UCSD-AML1 (cell line): ENCODE data around the gene SIL1.

Experiments
- DNase-seq: peaks from one replicate; lab custom pipeline; 2025; ENCODE audit not compliant: unreplicated experiment; lab: John Stamatoyannopoulos, UW

The SIL1 gene

DNA sequence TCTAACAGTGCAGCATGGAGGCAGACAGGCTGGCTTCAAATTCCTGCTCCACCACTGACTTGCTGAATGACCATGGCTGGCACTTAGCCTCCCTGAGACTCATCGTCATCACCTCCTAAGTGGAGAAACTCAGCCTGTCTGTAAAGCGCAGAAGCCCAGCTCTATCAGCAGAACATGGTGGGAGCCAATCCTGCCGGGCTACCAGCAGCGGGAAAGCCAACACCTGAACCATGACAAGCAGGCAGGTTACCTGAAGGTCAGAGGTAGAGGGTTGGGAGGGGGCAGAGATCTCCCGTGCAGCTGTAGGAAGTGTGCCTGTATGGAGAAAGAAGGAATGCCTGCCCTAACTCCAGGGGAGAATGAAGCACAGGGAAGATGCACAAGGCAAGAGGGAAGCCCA is 250.4 kb downstream of the SIL1 start:
- no peak for DNase-seq

DNA sequence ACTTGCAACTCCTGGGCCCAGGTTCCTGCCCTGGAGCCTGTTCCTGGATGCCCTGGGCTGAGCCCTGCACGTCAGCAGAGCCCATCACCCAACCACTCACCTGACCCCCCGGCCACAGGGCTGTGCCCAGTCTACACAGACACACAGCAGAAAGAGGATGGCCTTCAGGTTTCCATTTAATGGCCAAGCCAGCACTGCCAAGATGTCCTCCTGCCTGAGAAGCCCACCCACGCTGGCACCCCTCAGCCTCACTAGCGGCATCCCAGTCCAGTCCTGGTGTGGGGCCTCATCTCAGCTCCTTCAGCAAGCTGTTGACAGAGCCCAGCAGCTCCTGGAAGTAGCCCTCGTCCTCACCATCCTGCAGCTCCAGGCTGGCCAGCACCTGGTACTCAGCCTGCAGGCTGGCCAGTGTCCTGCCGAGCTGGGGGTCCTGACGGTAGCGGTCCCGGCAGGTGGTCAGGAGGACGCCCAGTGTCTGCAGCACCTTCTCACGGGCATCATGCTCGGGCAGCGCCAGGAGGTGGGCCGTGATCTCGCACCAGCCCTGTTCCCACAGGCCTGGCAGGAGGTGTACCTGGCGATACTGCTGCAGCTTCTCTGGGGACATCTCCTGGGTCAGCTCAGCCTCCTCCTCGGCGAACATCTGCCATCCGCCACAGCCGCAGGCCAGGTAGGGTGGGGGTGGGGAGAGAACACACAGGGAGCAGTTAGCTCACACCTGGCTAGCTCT is 251.2 kb downstream of the SIL1 start:
- no peak for DNase-seq

DNA sequence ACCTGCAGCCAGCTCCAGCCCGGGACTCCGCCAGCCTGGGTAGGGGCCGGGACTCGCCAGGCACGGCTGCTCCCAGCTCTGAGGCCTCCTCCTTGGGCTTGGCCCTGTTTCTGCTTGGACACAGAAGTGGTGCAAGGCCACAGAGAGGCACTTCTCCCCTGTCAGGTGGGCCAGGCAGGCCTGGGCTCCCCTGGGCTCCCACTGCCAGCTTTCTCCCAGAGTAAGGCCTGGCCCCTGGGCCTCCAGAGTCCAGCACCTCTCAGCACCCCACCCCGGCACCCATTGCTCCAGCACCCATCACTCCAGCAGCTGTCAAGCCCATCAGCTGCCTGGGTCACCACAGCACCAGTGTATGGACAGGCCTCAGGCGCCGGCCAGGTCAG is 251.9 kb downstream of the SIL1 start:
- no peak for DNase-seq

DNA sequence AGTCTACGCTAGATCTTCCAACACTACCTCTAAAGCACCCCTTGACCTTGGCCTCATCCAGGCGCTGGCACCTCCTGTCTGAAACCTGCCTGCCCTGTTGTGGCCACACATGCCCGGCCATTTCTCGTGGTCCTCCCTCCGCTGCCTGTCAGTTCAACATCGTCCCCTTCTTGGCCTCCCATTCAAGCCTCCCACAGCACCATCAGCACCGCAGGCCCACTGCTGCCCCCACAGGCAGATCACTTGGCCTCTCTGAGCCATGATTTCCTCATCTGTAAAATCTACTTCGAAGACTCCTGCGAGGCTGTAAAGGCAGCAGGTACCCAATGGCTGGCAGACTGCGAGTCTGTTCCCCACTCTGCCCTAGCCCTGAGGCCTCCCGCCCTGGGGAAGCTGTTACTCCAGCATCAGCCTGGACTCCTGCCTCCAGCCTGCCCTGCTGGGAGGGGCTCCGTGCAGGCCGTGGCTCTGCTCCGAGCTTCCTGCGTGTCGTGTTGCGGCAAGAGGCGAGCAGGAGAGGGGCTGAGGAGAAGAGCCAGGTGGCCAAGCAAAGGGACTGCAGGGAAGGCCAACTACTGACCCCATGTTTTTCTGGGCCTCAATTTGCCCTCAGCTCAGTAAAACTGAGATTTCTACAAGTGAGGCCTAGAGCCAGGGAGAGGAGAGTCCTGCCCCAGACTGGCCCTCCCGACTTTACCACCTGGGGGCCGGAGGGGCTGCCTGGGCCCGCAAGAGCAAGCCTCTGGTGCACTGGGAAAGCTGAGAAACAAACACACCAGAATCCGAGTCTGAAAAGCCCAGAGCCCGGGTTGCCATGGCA is 252.5 kb downstream of the SIL1 start:
- DNase-seq: no peak

DNA sequence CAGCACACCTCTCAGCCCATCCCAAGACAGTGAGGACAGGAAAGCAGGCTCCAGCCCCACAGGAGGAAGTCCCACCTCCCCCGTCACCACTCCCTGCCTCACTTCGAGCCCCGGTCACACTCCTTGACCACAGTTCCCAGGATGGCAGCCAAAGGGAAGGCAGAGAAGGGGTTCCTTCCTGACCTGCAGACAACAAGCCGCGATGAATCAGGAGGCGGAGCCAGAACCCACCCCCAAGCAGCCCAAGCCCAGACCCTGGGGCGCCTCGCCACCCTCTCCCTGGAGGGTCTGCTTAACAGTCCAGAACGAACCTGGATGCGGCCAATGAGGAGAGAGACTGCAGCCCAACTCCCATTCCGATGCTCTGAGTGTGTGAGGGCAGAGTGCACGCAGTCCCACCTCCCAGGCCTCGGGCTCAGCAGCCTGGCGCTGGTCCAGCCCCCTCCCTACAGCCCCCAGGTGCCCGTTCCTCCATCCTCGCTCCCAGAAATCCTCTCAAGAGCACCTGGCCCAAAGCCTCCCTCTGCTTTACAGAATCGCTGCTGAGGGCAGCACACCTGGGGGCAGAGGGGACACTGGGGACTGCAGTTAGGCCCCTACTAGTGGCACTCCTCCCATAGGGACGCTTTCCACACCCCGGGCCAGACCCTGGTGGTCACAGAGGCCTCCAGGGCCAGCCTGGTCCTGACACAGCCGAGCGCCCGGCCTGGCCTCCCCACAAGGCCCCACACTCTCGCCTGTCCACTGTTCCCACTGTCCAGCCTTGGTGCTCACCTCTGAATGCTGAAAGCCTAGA is 253.4 kb downstream of the SIL1 start:
- no peak for DNase-seq

DNA sequence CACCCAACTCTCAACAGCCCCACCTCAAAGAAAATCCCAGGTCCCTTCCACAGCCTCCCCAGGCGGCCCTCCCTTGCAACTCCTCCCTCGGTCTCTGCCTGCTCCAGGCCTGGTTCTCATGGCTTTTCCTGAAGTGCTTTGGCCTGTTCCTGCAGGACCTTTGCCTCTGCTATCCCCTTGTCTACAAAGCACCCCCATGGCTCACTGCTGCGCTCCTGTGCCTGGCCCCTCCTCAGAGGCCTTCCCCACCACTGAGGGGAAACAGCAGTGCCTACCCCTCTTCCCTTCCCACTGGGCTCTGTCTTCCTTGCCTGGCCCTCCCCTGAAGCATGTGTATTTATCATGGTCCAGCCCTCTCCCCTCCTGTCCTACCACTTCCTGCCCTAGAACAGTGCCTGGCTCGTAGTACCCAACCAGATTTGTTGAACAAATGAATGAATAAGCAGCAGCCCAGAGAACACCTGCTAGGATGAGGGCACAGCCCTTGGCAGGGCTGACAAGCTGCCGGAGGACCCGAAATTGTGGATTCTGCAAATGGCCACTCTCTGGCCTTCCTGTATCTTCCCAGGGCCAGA is 254.5 kb downstream of the SIL1 start:
- no peak for DNase-seq

DNA sequence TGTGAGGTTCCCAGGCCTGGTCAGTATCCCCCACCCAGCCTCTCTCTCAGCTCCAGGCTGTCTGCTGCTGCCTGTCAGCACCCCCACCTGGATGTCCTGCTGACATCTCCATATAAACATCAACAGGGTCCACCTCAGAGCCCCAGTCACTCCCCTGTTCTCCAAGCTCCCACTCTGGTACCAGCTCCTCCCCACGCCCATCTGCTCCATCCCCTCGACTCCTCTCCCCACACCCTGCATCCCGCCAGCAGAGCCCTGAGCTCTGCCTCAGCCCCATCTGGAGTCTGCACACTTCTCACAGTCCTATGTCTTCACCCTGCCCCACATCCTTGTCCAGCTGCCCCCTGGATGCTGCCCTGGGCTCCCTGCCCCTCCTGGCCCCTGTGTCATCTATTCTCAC is 255.3 kb downstream of the SIL1 start:
- DNase-seq: no peak

DNA sequence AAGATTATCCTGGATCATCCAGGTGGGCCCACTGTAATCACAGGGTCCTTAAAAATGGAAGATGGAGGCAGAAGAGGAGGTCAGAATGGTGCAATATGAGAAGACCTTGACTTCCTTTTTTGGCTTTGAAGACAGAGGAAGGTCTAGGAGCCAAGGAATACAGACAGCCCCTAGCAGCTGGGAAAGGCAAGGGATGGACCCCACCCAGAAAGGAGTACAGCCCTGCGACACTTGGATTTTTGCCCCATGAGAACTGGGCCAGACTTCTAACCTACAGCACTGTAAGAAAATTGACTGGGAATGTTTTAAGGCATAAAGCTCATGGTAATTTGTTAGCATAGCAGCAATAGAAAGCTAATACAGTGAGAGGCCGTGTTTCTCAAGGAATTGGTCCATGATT is 256.1 kb downstream of the SIL1 start:
- DNase-seq: no peak

DNA sequence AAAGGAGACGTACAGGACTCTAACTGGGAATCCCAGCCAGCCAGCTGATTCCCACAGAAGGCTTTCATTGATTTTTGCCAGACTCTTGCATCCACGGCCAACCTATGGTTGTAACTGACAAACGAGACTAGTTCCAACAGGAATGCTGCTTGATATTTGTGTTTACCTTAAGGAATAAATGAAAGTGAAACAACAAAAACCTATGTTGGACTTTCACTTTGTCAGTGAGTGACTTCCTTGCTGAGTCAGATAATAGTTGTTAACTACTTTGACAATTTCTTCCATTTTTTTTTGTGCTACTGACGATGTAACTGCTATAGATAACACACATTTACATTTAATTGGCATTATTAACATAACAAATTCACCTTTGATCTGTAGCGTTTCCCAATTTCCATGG is 259.6 kb downstream of the SIL1 start:
- DNase-seq: no peak

DNA sequence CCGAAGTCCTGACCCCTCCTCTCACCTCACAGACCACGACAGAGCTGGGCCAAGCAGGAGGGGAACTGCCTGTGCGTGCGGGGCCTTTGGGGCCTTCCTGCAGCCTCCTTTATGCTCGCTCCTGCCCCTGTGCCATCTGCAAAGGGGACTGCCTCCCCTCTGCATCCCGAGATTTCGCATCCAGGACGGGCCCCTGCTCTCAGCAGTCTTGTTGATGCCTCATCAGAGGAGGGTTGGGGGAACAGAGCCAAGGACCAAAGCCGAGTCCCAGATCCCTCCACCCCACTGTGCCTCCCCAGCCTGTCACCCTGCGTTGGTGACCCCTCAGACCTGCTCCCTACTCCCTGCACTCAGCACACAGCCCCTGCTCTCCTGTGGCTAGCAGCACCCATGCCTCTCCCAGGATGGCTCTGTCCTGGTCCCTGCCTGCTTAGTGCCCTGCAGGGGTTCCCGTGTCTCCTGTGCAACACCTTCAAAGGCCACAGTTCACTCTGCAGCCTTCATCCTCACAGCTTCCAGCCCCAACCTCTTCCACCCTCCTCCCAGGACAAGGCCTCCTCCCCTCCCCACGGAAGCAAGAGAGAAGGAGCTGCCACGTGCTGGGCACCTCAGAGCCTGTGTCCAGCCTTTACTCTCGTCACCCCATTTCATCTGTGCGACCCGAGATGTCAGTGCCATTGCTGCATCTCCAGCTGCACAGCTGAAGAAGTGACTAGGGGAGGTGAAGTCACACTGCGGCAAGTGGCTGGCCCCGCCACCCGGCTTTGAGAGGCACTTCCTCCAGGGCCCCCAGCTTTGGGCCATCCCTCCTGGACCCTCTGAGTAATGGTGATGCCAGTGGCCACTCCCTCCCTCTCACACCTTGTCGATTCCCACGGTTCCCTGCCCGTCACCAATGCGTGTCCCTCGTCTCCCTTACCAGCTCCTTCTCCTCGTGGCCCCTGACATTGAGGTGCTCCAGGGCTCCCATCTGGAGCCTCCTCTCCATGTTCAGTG is 260.5 kb downstream of the SIL1 start:
- DNase-seq: no peak

DNA sequence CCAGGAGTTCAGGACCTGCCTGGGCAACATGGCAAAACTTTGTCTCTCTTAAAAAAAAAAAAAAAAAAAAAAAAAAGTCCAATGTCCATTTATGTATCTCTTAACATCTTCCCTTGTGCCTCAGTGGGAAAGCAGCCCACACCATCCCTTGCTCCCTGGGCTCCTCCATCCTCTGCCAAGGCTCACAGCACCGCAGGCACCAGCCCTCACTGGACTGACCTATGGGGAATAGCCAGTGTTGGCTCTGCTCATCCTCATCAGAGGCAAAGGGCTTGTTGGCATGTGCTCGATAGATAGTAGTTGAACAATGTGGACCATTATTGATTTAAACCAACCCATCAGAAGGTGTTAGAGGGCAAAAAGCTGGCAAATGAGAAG is 261.2 kb downstream of the SIL1 start:
- DNase-seq: no peak

DNA sequence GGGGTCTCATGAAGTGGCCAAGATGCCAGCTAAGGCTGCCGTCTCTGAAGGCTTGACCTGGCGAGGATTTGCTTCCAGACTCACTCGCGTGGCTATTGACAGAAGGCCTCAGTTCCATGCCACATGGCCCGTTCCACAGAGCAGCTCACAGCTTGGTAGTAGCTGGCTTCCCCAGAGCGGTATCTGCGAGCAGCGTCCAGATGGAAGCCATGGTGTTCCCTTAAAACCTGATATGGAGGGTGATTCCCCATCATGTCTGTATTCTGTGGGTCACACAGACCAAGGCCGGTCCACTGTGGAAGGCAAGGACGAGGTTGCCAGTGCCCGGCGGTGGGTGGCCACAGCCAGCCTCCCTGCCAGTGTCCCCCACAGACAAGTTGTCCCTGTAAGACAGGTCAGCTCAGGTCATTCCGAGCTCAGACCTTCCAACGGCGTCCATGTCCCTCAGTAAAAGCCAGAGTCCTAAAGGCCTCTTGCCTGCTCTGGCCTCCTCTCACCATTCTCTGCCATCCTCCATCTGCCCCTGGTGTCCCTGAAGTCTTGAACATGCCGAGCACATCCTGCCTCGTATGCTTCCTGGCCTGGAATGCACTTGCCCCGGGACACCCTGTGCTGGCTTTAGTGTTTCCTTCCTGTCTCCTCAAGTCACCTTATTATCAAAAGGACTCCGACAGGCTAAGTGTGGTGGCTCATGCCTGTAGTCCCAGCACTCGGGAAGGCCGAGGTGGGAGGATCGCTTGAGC is 261.8 kb downstream of the SIL1 start:
- peak; percentile 24 for DNase-seq

DNA sequence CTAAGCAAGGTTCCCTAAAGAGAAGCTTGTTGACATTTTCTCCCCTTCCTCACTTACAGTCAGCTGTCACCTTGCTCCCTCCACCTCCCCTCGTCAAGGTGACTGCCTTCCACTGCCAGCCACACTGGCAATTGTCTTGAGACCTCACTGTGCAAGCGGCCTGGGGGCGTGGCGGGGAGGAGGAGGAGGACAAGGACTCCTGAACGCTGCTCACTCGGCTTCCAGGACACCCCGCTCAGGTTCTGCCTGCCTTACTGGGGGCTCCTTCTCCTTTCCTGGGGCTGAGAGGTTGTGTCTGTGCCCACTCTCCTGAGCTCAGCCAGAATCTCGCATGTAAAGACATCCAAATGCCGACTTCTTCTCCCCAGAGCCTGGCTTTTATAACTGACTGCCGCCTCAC is 262.7 kb downstream of the SIL1 start:
- no peak for DNase-seq

DNA sequence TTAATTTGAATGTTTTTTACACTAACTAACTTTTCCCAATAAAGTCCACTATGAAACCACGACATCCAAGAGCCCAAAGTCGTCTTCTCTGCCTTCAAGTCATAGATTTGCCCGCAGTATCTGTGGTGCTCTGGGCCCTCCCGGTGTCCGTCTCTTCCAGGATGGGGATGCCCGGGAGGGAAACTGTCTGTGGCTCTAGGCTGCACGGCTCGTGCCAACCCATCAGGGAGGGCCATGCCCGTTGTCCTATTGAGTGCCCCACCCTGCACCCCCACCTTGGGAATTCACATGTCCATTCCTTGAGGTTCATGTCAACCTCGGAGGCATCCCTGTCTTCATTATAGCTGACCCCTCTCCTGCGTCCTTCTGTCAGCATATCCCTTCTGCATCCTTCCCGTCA is 263.2 kb downstream of the SIL1 start:
- no peak for DNase-seq

DNA sequence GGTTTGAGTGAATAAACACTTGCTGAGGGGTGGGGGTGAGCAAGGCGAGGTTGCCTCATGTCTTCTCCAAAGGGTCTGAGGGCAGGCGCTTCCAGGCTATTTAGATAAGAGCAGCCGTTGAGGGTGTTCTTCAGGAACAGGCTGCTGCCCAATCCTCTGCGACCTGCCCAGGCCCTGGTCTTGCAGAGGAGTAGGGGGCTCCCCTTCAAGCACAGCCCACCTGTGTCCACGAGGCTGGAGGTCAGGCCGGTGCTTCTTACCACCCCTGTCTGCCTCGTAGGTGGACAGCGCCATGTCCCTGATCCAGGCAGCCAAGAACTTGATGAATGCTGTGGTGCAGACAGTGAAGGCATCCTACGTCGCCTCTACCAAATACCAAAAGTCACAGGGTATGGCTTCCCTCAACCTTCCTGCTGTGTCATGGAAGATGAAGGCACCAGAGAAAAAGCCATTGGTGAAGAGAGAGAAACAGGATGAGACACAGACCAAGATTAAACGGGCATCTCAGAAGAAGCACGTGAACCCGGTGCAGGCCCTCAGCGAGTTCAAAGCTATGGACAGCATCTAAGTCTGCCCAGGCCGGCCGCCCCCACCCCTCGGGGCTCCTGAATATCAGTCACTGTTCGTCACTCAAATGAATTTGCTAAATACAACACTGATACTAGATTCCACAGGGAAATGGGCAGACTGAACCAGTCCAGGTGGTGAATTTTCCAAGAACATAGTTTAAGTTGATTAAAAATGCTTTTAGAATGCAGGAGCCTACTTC is 264.5 kb downstream of the SIL1 start:
- no peak for DNase-seq

DNA sequence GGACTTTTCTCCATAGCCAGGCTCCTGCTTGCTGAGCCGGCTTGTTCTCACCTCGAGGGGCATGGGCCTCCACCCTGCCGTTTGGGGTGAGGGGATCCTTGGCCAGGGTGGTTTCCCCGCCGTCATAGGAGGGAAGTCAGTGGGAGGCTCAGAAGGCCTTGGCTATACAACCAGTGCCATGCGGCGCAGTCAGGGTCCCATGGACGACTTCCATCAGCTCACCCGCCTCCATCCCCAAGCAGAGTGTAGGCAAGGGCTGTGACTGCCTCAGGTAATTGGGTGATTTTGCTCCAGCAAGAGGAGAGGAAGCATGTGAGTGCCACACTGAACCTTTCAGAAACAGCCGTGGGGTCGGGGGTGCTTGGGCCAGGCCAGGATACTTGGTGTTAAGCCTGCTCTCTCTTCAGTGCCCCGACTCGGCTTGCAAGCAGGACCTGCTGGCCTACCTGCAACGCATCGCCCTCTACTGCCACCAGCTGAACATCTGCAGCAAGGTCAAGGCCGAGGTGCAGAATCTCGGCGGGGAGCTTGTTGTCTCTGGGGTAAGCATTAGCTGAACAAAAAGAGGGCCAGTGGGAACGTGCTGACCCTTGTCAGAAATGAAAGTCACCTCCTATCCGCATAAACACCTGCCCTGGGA is 265.9 kb downstream of the SIL1 start:
- DNase-seq: no peak

DNA sequence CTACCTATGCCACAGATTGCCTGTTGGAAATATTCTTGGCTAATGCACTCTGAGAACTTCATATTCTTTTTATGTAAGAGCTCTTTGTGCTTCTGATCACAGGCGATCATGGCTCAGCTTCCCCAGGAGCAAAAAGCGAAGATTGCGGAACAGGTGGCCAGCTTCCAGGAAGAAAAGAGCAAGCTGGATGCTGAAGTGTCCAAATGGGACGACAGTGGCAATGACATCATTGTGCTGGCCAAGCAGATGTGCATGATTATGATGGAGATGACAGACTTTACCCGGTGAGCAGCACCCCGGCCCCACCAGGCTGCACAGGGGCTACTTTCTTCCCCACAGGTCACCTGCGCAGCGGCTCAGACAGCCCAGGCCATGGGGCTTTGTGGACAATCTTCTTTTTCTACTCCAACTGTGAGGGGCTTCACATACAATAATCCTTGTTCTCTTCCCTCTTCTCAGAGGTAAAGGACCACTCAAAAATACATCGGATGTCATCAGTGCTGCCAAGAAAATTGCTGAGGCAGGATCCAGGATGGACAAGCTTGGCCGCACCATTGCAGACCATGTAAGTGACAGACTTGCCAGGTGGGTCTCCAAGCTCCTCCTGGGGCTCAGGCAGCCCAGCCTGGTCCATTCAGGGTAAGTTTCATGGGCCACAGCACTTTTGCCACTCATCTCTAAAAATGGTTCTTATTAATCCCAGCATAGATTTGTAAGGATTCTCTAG is 267.6 kb downstream of the SIL1 start:
- no peak for DNase-seq

DNA sequence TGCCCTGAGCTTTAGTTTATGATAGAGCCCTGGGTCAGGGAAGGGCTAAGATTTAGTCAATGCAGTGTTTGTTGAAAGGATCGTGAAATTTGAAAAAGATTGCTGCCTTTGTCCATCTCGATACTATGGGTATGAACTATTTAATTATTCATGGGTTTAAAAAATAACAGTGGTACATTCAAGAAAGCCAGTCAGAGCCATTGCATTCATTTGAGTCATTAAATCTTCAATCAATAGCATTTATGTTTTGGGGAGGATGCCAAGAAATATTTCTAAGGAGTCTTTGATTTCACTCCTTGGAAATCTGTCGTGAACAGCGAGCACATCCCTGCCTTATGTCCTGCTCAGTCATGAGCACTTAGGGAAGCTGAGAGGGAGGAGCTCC is 268.6 kb downstream of the SIL1 start:
- no peak for DNase-seq
